Measurements from ENCODE around the gene EIF2A.
"Not testable (repeated sequence)": the region's sequence is repeated elsewhere in the genome, so short reads cannot be mapped to it uniquely, and the experiment has no call there.

The EIF2A gene

GRCh38 chr3:150602426-150603152, 56.0 kb downstream of the EIF2A start:
- DNase-seq (ENCODE audit: low read depth, low spot score) = no peak

- DNase-seq (ENCODE audit: low read depth, low spot score) = peak; percentile 82
These were observed 56.8 kb downstream of the EIF2A start, which contains the start of gene SELENOT for GRCh38 chr3:150603153-150603979. Gene SELENOT (plus strand): TSS chr3:150603321. CDS start chr3:150603363, 42 bp downstream.

GRCh38 chr3:150603980-150604319, 57.4 kb downstream of the EIF2A start:
- no peak for DNase-seq (ENCODE audit: low read depth, low spot score)

- no peak for DNase-seq (ENCODE audit: low read depth, low spot score)
These were observed 59.5 kb downstream of the EIF2A start for GRCh38 chr3:150605998-150606641.

- no peak for DNase-seq (ENCODE audit: low read depth, low spot score)
These were observed 60.9 kb downstream of the EIF2A start for GRCh38 chr3:150607267-150608065.

GRCh38 chr3:150609988-150610387, 63.4 kb downstream of the EIF2A start:
- DNase-seq (ENCODE audit: low read depth, low spot score) = no peak

- DNase-seq (ENCODE audit: low read depth, low spot score) = no peak
These were observed 64.2 kb downstream of the EIF2A start for GRCh38 chr3:150610785-150611184.

- no peak for DNase-seq (ENCODE audit: low read depth, low spot score)
These were observed 65.1 kb downstream of the EIF2A start for GRCh38 chr3:150611666-150612065.

GRCh38 chr3:150612494-150612893, 65.9 kb downstream of the EIF2A start:
- no peak for DNase-seq (ENCODE audit: low read depth, low spot score)

GRCh38 chr3:150613034-150613433, 66.4 kb downstream of the EIF2A start:
- DNase-seq (ENCODE audit: low read depth, low spot score) = no peak

GRCh38 chr3:150613709-150614480, 67.3 kb downstream of the EIF2A start:
- DNase-seq (ENCODE audit: low read depth, low spot score) = no peak

- no peak for DNase-seq (ENCODE audit: low read depth, low spot score)
These were observed 73.6 kb downstream of the EIF2A start for GRCh38 chr3:150620002-150620689.

- DNase-seq (ENCODE audit: low read depth, low spot score) = not testable (repeated sequence)
These were observed 76.4 kb downstream of the EIF2A start for GRCh38 chr3:150622955-150623354.

GRCh38 chr3:150623945-150624344, 77.4 kb downstream of the EIF2A start:
- DNase-seq (ENCODE audit: low read depth, low spot score) = no peak

GRCh38 chr3:150626148-150626930, 79.8 kb downstream of the EIF2A start:
- DNase-seq (ENCODE audit: low read depth, low spot score) = no peak

- no peak for DNase-seq (ENCODE audit: low read depth, low spot score)
These were observed 81.0 kb downstream of the EIF2A start for GRCh38 chr3:150627557-150627956.

GRCh38 chr3:150631515-150632221, 85.1 kb downstream of the EIF2A start:
- no peak for DNase-seq (ENCODE audit: low read depth, low spot score)

- DNase-seq (ENCODE audit: low read depth, low spot score) = no peak
These were observed 88.5 kb downstream of the EIF2A start for GRCh38 chr3:150635076-150635475.

GRCh38 chr3:150635526-150635925, 88.9 kb downstream of the EIF2A start:
- DNase-seq (ENCODE audit: low read depth, low spot score) = no peak

Measured in activated naive CD8-positive, alpha-beta T cell treated with anti-CD3 and anti-CD28 coated beads, Interleukin-2, amount 50 U/mL, for 16 hours (primary cell).